ENCODE data around the gene EDIL3.

DNA sequence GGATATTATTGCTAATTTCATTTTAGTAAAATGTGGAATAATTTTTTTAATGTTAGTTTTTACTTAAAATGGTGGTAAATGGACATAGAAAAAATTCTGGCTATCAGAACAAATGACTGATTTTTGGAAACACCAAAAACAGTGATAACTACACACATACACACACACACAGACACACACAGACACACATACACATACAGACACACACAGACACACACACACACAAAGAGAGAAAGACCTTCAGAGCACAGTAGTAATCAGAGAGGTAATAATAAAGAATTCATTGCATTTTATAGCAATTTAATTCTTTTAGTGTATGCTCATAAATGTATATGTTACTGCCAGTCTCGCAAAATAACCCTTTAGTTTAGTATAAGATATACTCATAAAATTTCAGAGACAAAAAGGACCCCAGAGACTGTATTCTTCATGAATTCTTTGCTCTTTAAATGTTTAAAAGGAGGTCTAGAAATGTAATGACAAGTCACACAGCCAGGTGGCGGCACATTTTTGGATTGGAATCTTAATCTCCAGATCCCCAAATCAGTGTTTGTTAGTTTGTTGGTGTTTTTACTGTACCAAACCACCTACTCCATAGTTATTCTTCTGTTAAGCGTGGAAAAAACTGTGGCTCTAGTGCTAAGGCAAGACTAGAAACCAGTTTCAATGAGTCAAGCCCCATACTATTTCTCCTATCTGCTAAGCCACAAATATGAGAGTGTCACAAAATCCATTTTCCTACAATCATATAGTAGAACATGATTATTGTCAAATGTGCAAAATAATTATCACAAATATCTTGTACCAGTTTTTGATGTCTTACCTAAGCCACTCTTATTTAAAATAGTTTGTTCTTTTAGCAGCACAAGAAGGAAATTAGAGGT, 109.9 kb downstream of the EDIL3 start:
- TF ChIP-seq CTCF (IDR thresholded peaks at IDR 0.05; ENCODE audit: poor library complexity) (peak; percentile 59), EZH2 (IDR thresholded peaks at IDR 0.05; ENCODE audit: borderline replicate concordance) (no peak), EZH2phosphoT487 (IDR thresholded peaks at IDR 0.05; ENCODE audit: low read depth, severe bottlenecking, unreplicated experiment) (no peak)

Measured in hepatocyte (in vitro differentiated cells).